ENCODE measurements around the gene ATG7.

ATG7 gene

DNA sequence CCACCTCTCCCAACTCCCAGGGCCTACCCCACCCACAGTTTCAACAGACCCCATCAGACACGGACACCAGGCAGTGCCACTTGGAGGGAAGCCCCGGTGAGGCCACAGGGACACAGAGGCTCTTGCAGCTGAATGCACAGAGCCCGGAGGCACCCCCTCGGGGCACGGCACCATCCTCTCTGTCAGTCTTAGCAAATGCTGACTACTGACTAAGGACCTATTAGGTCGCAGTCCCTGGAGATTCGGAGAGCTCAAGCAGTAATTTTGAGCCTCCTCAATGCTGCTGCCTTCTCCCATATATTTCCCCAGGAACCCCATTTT is 291.6 kb downstream of the ATG7 start:
- Histone ChIP-seq H3K4me3 (ENCODE audit: low read depth, low read length) (no peak overlapping the region), H3K27ac (no peak overlapping the region), H3K36me3 (replicated peaks) (peaks cover 64% of the 10 kb centered on the region), H3K27me3 (replicated peaks) (no peaks in the 10 kb centered on the region)
- TF ChIP-seq CTCF (IDR thresholded peaks at IDR 0.05; ENCODE audit: low read depth, low read length, missing control alignments), result no peak
- in situ Hi-C loops (cut with HindIII; ENCODE audit: low pct_ligation_motif_present, low sequenced_read_pairs), result no loop called here
- DNase-seq, result no peak

DNA sequence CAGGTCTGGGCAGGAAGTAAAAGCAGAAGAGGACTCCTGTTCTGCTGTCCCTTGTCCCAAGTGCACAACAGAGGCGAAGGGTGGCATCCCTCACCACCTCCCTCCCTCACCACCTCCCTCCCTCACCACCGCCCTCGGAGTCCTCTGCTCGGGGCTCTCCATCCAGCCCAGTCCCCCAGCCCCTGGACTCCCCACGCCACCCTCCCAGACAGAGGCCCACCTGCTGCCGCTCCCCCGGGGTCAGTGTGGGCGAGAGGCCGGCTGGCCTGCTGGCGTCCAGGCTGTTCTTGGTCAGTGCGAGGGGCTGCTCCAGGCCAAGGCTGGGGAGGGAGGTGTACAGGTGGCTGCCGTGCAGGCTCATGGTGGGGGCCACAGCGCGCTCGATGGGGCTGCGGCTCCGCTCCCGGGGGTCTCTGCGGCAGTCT is 292.4 kb downstream of the ATG7 start:
- no peak overlapping the region for H3K27ac ChIP-seq
- peaks cover 56% of the 10 kb centered on the region for H3K36me3 ChIP-seq (replicated peaks)
- no peak for TF ChIP-seq CTCF (IDR thresholded peaks at IDR 0.05; ENCODE audit: low read depth, low read length, missing control alignments)
- H3K27me3 ChIP-seq (replicated peaks), result no peaks in the 10 kb centered on the region
- in situ Hi-C loops (cut with HindIII; ENCODE audit: low pct_ligation_motif_present, low sequenced_read_pairs), result no loop called here
- no peak overlapping the region for H3K4me3 ChIP-seq (ENCODE audit: low read depth, low read length)
- no peak for DNase-seq

DNA sequence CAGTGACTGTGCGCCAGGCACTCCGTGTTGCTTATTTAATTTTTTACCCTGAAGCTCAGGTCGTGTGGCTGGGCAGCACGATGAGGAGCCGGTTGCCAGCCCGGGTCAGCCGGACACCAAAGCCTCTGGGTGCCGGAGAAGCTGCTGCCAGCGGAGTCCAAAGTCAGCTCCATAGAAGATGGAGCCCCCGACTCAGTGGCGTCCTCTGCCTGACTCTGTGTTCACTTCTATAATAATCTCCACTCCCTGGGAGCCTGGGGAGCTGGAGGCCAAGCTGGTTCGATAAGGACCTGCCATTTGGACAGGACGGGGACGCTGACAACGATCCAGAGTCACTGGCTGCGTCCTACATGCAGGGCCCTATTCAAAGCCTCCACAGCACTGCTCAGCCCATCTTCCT is 292.9 kb downstream of the ATG7 start:
- Histone ChIP-seq H3K27ac (no peak overlapping the region), H3K4me3 (ENCODE audit: low read depth, low read length) (no peak overlapping the region), H3K36me3 (replicated peaks) (peaks cover 56% of the 10 kb centered on the region), H3K27me3 (replicated peaks) (no peaks in the 10 kb centered on the region)
- DNase-seq, result no peak
- no peak for TF ChIP-seq CTCF (IDR thresholded peaks at IDR 0.05; ENCODE audit: low read depth, low read length, missing control alignments)
- in situ Hi-C loops (cut with HindIII; ENCODE audit: low pct_ligation_motif_present, low sequenced_read_pairs), result no loop called here

DNA sequence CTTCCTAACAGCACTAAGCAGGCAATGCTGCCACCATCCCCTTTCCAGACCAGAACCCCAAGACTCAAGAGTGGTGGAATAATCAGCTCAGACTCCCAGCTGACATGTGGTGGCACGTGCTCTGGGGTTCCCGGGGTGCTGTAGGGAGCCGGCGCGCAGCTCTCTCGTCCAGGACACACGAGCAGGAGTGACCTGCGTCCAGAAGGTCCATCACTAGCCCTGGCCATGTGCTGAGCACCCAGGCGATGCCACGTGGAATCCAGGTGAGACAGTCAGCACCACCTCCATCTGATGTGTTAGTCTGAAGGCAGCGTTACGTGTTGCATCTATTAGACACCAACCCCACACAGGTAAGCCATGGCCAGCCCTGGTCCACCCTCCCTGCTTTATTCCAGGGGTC is 293.3 kb downstream of the ATG7 start:
- H3K4me3 ChIP-seq (ENCODE audit: low read depth, low read length), result no peak overlapping the region
- H3K27me3 ChIP-seq (replicated peaks), result no peaks in the 10 kb centered on the region
- no peak for TF ChIP-seq CTCF (IDR thresholded peaks at IDR 0.05; ENCODE audit: low read depth, low read length, missing control alignments)
- in situ Hi-C loops (cut with HindIII; ENCODE audit: low pct_ligation_motif_present, low sequenced_read_pairs), result no loop called here
- H3K36me3 ChIP-seq (replicated peaks), result peaks cover 54% of the 10 kb centered on the region
- no peak for DNase-seq
- no peak overlapping the region for H3K27ac ChIP-seq

- no peaks in the 10 kb centered on the region for H3K27me3 ChIP-seq (replicated peaks)
- H3K4me3 ChIP-seq (ENCODE audit: low read depth, low read length), result no peak overlapping the region
- H3K27ac ChIP-seq, result no peak overlapping the region
- H3K36me3 ChIP-seq (replicated peaks), result peaks cover 51% of the 10 kb centered on the region
- DNase-seq, result no peak
- no peak for TF ChIP-seq CTCF (IDR thresholded peaks at IDR 0.05; ENCODE audit: low read depth, low read length, missing control alignments)
- in situ Hi-C loops (cut with HindIII; ENCODE audit: low pct_ligation_motif_present, low sequenced_read_pairs), result no loop called here
These were observed 293.7 kb downstream of the ATG7 start for GRCh38 chr3:11565932-11566331.

DNA sequence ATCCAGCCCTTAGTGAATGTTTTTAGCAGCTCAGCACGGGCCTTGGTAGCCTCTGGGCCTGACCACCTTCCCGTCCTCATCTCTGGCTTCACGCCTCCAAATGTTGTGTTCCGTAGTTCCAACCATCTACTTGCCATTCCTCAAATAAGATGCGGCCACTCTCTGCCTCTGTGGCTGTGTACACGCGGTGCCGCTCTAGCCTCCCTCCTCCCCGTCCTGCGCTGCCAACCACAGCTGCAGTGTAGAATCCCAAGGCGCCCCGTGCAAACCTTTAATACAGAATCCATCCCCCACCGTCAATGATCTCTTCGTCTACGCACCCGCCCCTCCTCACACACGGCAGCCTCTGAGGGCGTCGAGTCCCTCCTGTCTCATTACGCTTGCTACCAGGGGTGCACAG is 294.3 kb downstream of the ATG7 start:
- Histone ChIP-seq H3K36me3 (replicated peaks) (peaks cover 46% of the 10 kb centered on the region), H3K4me3 (ENCODE audit: low read depth, low read length) (no peak overlapping the region), H3K27me3 (replicated peaks) (no peaks in the 10 kb centered on the region), H3K27ac (no peak overlapping the region)
- DNase-seq, result no peak
- in situ Hi-C loops (cut with HindIII; ENCODE audit: low pct_ligation_motif_present, low sequenced_read_pairs), result no loop called here
- no peak for TF ChIP-seq CTCF (IDR thresholded peaks at IDR 0.05; ENCODE audit: low read depth, low read length, missing control alignments)
